HG03354 (cell line): ENCODE data around the gene PLD4.
"Not testable (repeated sequence)": the region's sequence is repeated elsewhere in the genome, so short reads cannot be mapped to it uniquely, and the experiment has no call there.

ENCODE experiments used
- ATAC-seq: cut with Tn5 transposase; IDR thresholded peaks from one replicate; pipeline ENCODE4 v1.9.1; 2021; ENCODE audit warnings: mild to moderate bottlenecking; ENCODE audit not compliant: unreplicated experiment, poor library complexity, severe bottlenecking

Gene PLD4

DNA sequence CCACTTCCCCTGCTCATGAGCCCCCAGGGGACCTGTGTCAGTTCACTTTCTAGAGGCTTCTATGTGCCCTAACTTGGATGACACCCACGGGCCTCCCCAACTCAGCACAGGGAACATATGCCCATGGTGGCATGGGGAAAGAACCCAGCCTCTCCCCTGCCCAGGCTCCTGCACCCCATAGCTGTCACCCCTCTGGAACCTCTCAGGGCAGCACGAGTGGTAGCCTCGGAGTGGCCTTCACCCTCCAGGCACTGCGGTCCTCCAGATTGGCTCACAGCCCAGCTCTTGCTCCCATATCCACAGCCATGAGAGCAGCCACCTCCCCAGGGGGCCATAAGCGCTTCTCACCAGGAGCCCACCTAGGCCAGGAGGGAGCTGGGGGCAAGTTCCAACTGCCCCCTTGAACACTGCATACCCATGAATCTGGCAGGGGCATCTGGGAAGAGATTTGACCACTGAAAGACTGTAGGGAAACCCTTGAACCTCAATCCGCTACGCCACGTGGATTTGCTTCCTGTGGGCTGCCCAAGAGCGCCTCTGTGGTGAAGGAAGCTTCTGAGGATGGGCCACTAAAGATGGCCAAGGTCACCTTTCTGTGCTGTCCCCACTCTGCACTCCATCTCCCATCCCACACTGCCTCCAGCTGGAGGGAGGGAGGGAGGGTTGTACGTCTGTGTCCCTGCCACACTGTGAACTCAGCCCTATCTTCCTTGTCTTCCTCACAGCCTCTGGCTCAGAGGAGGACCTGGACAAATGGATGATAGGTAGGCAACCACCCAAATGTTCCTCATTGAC is 11.9 kb downstream of the PLD4 start:
- ATAC-seq, result no peak

DNA sequence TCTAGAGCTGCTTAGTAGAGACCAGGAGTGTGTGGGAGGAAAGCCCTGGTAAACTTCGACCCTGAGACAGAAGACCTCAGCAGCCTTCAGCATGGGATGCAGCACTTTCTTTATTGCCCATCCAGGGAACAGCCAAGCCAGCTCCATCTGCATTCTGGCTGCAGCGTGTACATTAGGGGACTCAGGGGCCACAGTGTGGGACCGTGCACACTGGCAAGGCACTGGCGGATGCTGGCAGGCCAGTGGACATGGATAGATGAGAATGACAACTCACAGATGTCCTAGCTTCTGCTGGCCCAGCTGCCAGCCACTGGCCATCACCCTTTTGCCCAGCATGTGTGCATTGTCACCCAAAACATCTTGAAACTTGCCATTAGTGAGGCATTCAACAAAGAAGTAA is 12.5 kb downstream of the PLD4 start:
- no peak for ATAC-seq

DNA sequence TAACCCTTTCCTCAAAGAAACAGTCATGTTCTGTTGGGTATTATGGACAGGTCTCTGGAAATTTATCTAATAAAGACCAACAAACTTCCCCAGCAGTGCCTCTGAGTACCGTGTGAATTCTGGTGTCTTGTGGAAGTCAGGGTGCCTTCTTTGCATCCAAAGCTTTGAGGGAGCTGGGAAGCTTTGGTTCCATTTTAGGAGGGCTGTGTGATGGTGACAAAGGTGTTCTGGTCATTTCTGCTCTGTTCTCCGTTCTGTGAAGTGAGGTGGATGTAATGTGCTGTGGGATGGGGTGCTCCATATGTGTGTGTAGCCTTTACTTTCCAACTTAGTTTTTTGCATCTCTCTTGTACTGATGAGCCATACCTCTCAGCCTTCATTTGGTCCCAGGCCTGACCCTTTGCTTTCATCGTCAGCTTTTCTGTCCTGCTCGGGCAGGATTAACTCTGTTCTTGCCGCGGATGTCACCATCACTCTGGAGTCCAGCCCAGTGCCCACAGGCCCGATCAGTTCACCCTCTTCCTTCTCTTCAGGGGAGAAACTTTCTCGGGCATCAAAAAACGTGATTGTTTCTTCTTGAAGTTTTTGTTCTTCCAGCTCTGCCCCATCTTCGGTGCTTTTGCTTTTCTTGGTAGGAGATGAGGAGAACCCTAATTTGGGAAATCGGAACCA is 13.2 kb downstream of the PLD4 start:
- ATAC-seq, result no peak

DNA sequence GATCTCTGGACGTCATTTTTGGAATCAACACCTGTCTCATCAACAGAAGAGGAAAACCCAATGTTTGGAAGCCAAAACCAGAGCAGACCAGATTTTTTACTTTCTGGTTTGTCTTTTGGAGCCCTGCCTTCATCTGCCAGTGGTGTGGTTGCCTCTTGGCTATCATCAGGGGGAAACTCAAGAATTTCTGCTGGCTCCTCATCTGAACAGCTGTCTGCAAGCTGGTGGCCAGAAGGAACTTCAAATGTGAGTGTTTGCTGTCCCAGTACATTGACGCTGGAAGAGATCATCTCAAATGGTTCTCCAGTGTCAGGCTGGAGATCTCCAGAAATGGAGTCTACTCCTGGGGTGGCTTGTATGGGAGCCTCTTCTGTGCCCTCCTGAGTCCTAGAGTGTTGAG is 13.8 kb downstream of the PLD4 start:
- ATAC-seq, result no peak

DNA sequence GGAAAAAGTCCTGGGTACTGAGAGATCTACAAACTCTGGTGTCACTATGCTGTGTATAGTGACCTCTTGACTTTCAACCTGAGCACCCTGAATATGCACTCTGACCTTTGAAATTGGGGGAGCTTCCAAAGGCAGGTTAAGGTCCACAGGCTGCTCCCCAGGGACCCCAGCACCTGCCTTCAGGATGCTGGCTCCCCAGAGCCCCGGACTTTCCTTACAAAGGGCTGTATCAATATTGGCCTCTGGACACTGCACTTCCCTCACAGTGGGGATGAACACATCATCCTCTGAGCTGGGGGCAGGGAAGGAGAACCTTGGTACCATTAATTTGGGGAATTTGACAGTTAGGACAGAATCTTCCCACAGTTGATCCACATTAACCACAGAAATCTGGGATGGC is 14.3 kb downstream of the PLD4 start:
- ATAC-seq, result no peak

DNA sequence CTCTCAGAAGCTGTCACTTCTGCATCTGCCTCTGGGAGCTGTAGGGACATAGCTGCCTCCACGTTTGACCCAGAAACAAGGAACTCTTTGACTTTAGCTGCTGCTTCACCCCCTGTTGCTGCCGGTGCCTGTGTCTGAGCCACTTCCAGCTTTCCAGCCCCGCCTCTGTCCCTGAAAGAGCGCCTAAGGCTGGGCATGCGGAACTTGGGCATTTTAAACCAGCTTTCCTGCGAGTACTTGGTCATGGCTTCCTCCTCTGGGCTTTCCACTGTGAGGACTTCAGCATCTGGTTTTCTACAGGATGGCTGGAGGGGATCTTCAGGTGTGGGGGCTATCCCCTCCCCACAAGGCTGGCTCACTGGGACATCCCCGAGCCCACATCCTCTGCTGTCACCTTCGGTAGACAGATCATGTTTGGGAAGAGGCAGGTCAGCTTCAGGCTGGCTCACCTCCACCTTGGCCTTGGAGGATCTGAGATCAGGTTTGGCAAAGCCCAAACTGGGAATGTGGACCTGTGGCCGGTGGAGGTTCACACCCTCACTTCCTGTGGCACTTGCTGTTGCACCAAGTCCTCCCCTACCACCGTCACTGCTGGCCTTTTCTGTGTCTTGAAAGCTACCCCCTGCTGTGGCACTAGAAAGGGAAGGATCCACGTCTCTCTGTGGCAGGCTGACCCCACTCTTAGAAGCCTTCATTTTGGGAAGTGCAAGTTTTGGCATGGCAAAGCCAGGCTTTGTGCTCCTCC is 15.2 kb downstream of the PLD4 start:
- ATAC-seq, result no peak

DNA sequence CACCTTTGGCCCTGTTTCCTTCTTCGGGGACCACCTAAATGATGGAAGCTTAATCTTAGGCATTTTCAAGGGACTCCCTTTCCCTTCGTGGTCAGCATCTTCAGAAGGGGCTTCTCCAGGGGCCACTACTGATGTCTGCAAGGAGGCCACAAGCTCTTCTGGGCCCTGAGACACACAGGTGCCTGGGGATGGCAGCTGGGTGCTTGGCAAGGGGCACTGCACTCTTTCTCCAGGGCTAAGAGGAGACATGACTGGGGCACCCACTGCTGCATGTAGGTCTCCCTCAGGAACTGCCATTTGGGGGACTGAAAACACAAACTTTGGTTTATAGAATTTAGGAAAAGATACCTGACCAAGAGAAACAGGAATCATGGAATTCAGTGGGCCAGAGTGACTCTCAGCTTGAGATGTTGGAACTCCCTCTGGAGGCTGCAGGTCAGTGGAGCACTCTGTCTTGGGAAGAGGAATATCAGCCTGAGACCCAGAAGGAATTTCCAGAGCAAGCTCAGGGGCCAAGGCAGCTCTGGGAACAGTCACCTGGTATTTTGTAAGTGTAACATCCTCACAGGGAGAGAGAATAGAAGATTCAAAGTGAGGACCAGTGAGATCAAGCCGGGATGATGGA is 16.0 kb downstream of the PLD4 start:
- no peak for ATAC-seq

DNA sequence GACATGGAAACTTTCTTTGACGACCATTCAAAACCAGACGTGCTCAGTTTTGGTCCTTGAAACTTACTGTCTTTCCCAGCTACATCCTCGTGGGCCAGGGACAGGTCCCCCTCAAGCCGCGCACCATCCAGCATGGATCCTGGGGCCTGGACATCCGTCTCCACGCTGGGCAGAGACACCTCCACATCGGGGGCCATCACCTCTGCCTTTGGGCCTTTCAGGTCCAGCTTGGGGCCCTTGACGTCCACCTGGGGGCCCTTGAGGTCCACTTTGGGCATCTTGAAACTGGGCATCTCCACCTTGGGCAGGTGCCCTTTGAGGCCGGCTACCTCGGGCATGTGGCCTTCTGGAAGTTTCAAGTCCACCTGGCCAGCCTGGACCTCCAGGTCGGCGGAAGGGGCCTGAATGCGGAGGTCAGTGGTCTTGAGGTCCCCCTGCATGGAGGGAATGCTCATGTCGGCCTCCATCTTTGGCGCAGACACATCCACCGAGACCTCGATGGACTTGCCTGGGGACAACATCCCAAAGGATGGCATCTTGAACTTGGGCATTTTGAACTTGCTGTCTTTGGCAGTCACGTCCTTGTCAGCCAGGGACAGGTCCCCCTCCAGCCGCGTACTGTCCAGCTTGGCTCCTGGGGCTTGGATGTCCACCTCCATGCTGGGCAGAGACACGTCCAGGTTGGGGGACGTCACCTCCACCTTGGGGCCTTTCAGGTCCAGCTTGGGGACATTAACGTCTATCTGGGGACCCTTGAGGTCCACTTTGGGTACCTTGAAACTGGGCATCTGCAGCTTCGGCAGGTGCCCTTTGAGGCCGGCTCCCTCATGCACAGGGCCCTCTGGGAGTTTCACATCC is 17.1 kb downstream of the PLD4 start:
- ATAC-seq, result no peak

DNA sequence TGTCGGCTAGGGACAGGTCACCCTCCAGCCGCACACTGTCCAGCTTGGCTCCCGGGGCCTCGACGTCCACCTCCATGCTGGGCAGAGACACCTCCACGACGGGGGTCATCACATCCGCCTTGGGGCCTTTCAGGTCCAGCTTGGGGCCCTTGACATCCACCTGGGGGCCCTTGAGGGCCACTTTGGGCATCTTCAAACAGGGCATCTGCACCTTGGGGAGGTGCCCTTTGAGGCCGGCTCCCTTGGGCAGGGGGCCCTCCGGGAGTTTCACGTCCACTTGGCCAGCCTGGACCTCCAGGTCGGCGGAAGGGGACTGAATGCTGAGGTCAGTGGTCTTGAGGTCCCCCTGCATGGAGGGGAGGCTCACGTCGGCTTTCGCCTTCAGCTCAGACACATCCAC is 17.9 kb downstream of the PLD4 start:
- no peak for ATAC-seq

DNA sequence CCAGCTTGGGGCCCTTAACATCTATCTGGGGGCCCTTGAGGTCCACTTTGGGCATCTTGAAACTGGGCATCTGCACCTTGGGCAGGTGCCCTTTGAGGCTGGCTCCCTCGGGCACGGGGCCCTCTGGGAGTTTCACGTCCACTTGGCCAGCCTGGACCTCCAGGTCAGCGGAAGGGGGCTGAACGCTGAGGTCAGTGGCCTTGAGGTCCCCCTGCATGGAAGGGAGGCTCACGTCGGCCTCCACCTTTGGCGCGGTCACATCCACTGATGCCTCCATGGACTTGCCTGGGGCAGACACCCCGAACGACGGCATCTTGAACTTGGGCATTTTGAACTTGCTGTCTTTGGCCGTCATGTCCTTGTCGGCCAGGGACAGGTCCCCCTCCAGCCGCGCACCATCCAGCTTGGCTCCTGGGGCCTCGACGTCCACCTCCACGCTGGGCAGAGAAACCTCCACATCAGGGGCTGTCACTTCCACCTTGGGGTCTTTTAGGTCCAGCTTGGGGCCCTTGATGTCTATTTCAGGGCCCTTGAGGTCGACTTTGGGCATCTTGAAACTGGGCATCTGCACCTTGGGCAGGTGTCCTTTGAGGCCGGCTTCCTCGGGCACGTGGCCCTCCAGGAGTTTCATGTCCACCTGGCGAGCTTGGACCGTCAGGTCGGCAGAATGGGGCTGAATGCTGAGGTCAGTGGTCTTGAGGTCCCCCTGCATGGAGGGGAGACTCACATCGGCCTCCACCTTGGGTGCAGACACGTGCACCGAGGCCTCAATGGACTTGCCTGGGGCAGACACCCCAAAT is 18.7 kb downstream of the PLD4 start:
- not testable (repeated sequence) for ATAC-seq

DNA sequence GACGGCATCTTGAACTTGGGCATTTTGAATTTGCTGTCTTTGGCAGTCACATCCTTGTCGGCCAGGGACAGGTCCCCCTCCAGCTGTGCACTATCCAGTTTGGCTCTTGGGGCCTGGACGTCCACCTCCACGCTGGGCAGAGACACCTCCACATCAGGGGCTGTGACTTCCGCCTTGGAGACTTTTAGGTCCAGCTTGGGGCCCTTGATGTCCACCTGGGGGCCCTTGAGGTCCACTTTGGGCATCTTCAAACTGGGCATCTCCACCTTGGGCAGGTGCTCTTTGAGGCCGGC is 19.3 kb downstream of the PLD4 start:
- not testable (repeated sequence) for ATAC-seq

DNA sequence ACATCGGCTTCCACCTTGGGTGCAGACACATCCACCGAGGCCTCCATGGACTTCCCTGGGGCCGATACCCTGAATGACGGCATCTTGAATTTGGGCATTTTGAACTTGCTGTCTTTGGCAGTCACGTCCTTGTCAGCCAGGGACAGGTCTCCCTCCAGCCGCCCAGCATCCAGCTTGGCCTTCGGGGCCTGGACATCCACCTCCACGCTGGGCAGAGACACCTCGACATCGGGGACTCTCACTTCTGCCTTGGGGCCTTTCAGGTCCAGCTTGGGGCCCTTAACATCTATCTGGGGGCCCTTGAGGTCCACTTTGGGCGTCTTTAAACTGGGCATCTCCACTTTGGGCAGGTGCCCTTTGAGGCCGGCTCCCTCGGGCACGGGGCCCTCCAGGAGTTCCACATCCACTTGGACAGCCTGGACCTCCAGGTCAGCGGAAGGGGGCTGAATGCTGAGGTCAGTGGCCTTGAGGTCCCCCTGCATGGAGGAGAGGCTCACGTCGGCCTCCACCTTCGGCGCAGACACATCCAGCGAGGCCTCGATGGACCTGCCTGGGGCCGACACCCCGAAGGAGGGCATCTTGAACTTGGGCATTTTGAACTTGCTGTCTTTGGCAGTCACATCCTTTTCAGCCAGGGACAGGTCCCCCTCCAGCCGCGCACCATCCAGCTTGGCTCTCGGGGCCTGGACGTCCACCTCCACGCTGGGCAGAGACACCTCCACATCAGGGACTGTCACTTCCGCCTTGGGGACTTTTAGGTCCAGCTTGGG is 19.9 kb downstream of the PLD4 start:
- ATAC-seq, result not testable (repeated sequence)

DNA sequence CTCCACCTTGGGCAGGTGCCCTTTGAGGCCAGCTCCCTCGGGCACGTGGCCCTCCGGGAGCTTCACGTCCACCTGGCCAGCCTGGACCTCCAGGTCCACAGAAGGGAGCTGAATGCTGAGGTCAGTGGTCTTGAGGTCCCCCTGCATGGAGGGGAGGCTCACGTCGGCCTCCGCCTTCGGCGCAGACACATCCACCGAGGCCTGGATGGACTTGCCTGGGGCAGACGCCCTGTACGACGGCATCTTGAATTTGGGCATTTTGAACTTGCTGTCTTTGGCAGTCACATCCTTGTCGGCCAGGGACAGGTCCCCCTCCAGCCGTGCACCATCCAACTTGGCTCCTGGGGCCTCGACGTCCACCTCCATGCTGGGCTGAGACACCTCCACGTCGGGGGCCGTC is 20.6 kb downstream of the PLD4 start:
- ATAC-seq, result not testable (repeated sequence)

DNA sequence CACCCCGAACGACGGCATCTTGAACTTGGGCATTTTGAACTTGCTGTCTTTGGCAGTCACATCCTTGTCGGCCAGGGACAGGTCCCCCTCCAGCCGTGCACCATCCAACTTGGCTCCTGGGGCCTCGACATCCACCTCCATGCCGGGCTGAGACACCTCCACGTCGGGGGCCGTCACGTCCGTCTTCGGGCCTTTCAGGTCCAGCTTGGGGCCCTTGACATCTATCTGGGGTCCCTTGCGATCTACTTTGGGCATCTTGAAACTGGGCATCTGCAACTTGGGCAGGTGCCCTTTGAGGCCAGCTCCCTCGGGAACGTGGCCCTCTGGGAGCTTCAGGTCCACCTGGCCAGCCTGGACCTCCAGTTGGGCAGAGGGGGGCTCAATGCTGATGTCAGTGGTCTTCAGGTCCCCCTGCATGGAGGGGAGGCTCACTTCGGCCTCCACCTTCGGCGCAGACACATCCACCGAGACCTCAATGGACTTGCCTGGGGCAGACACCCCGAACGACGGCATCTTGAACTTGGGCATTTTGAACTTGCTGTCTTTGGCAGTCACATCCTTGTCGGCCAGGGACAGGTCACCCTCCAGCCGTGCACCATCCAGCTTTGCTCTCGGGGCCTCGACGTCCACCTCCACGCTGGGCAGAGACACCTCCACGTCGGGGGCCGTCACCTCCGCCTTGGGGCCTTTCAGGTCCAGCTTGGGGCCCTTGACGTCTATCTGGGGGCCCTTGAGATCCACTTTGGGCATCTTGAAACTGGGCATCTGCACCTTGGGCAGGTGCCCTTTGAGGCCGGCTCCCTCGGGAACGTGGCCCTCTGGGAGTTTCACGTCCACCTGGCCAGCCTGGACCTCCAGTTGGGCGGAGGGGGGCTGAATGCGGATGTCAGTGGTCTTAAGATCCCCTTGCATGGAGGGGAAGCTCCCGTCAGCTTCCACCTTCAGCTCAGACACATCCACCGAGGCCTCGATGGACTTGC is 21.6 kb downstream of the PLD4 start:
- not testable (repeated sequence) for ATAC-seq

DNA sequence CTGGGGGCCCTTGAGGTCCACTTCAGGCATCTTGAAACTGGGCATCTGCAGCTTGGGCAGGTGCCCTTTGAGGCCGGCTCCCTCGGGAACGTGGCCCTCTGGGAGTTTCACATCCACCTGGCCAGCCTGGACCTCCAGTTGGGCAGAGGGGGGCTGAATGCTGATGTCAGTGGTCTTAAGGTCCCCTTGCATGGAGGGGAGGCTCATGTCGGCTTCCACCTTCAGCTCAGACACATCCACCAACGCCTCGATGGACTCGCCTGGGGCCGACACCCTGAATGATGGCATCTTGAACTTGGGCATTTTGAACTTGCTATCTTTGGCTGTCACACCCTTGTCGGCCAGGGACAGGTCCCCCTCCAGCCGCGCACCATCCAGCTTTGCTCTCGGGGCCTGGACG is 22.5 kb downstream of the PLD4 start:
- ATAC-seq, result not testable (repeated sequence)

DNA sequence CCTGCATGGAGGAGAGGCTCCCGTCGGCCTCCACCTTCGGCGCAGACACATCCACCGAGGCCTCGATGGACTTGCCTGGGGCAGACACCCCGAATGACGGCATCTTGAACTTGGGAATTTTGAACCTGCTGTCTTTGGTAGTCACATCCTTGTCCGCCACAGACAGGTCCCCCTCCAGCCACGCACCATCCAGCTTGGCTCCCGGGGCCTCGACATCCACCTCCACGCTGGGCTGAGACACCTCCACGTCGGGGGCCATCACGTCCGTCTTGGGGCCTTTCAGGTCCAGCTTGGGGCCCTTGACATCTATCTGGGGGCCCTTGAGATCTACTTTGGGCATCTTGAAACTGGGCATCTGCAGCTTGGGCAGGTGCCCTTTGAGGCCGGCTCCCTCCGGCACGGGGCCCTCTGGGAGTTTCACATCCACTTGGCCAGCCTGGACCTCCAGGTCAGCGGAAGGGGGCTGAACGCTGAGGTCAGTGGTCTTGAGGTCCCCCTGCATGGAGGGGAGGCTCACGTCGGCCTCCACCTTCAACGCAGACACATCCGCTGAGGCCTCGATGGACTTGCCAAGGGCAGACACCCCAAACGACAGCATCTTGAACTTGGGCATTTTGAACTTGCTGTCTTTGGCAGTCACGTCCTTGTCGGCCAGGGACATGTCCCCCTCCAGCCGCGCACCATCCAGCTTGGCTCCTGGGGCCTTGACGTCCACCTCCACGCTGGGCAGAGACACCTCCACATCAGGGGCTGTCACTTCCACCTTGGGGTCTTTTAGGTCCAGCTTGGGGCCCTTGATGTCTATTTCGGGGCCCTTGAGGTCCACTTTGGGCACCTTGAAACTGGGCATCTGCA is 23.4 kb downstream of the PLD4 start:
- ATAC-seq, result not testable (repeated sequence)
